GM12878 (cell line): ENCODE data around the gene STXBP4. TPM values are rescaled to one million over a fixed set of nuclear protein-coding genes. Genes with fewer than 3 reads are reported as not detected.

Experiments
- ATAC-seq: fragments of 200-7000 bp; cut with Tn5 transposase; 3 replicates; pipeline ENCODE4 v1.9.1; 2020; ENCODE audit warnings: mild to moderate bottlenecking, moderate library complexity
- BruUV-seq: library from RNA; stranded (reverse); fragments of 400-500 nt; replicated peaks from 2 replicates; lab custom pipeline; 2021; lab: Mats Ljungman, UMichigan
- CTCF ChIA-PET: fragments of 300-600 bp; sonication (Branson Sonifier 250); formaldehyde crosslinking; extraction: SDS; loops from one replicate; lab custom pipeline; 2021; ENCODE audit warnings: inconsistent platforms; lab: Yijun Ruan, JAX
- POLR2A ChIA-PET: fragments of 350-600 bp; formaldehyde crosslinking; extraction: SDS; loops from one replicate; lab custom pipeline; 2021; ENCODE audit warnings: inconsistent platforms; lab: Charles Lee
- RAD21 ChIA-PET: fragments of 300-600 bp; sonication (Branson Sonifier 250); formaldehyde crosslinking; loops from one replicate; lab custom pipeline; 2023; ENCODE audit warnings: antibody characterized with exemption; ENCODE audit not compliant: unreplicated experiment; lab: Charles Lee
- SMC1A ChIA-PET: fragments of 300-600 bp; sonication (Branson Sonifier 250); formaldehyde crosslinking; loops from one replicate; lab custom pipeline; 2023; ENCODE audit not compliant: unreplicated experiment, uncharacterized antibody; lab: Charles Lee
- DNase-seq: peaks from one replicate; pipeline ENCODE4 v3.0.0-alpha.2; 2011; ENCODE audit warnings: low read depth, low spot score
- FAIRE-seq: peaks from 3 replicates; lab custom pipeline; 2011; peaks lifted over from hg19 to GRCh38; lab: Jason Lieb, UNC
- H2AFZ ChIP-seq: 2 replicates; pipeline ENCODE4 v1.6.0; 2011; ENCODE audit warnings: low read depth, low read length, control low read depth; ENCODE audit not compliant: control insufficient read depth
- H3K27ac ChIP-seq: 2 replicates; pipeline ENCODE4 v1.5.1; 2011; ENCODE audit warnings: control low read depth; ENCODE audit not compliant: control insufficient read depth, insufficient read depth
- H3K27me3 ChIP-seq, 2 experiments: replicated peaks in 1 of 2; 2 replicates each; pipeline versions ENCODE4 v1.6.0 to v1.6.1; 2011; ENCODE audit warnings: low read length in 1 of 2; ENCODE audit not compliant: control insufficient read depth in 2 of 2, insufficient read depth in 2 of 2
- H3K36me3 ChIP-seq, 2 experiments: 2 replicates each; pipeline ENCODE4 v1.5.1; 2011; ENCODE audit warnings: low read length in 1 of 2; ENCODE audit not compliant: control insufficient read depth in 2 of 2, insufficient read depth in 2 of 2
- H3K4me1 ChIP-seq: 2 replicates; pipeline ENCODE4 v1.6.1; 2011; ENCODE audit warnings: mild to moderate bottlenecking, low read length, moderate library complexity, mixed read lengths; ENCODE audit not compliant: control insufficient read depth, insufficient read depth
- H3K4me2 ChIP-seq: 2 replicates; pipeline ENCODE4 v1.6.0; 2011; ENCODE audit warnings: control low read depth; ENCODE audit not compliant: control insufficient read depth, insufficient read depth
- H3K4me3 ChIP-seq: fragments of 200-600 bp; sonication (generic); 2 replicates; pipeline ENCODE4 v1.5.1; 2016
- H3K79me2 ChIP-seq: 2 replicates; pipeline ENCODE4 v1.6.0; 2011; ENCODE audit warnings: low read length; ENCODE audit not compliant: control insufficient read depth, insufficient read depth
- H3K9ac ChIP-seq: 2 replicates; pipeline ENCODE4 v1.8.0; 2011; ENCODE audit warnings: low read length, control low read depth, mixed read lengths; ENCODE audit not compliant: control insufficient read depth, insufficient read depth
- H3K9me3 ChIP-seq: replicated peaks from 3 replicates; pipeline ENCODE4 v1.5.1; 2011; ENCODE audit warnings: mild to moderate bottlenecking, low read length; ENCODE audit not compliant: control insufficient read depth, insufficient read depth
- H4K20me1 ChIP-seq: 2 replicates; pipeline ENCODE4 v1.6.0; 2011; ENCODE audit not compliant: control insufficient read depth, insufficient read depth
- KDM1A ChIP-seq: fragments of 200-600 bp; sonication (generic); IDR thresholded peaks from 2 replicates; pipeline ENCODE4 v1.6.1; 2016; ENCODE audit warnings: borderline replicate concordance
- KLF5 ChIP-seq: fragments of 450-650 bp; IDR thresholded peaks from 2 replicates; pipeline ENCODE4 v1.6.1; 2014; ENCODE audit warnings: mild to moderate bottlenecking; ENCODE audit not compliant: partially characterized antibody
- NRF1 ChIP-seq: conservative IDR thresholded peaks from 2 replicates; pipeline ENCODE4 v1.6.1; 2011; ENCODE audit warnings: mild to moderate bottlenecking, low read depth, low read length, improper control_type of control experiment
- SP1 ChIP-seq: IDR thresholded peaks from one replicate; pipeline ENCODE4 v1.6.1; 2011; ENCODE audit warnings: low read depth, low read length
- YBX1 ChIP-seq: fragments of 450-650 bp; IDR thresholded peaks from 2 replicates; pipeline ENCODE4 v1.6.1; 2016; ENCODE audit warnings: antibody characterized with exemption
- in situ Hi-C: fragments of 300-500 bp; cut with MboI; formaldehyde crosslinking; loops from 9 replicates; pipeline ENCODE4 v1.14.3; 2018; ENCODE audit warnings: mixed read lengths
- intact Hi-C: fragments of 100-400 bp; cut with micrococcal nuclease; formaldehyde crosslinking; loops from one replicate; pipeline ENCODE4 v1.14.2; 2022; ENCODE audit not compliant: unreplicated experiment
- polyA plus RNA-seq, 11 experiments: library from polyadenylated mRNA; depleted of rRNA in 4 of 11; unstranded in 6 of 11; stranded (reverse) in 5 of 11; fragments of >200 nt; fragmentation: Nextera tagmentation in 4 of 11; fragmentation: Illumina TruSeq in 1 of 11; extraction: Ambion mirVana in 4 of 11; extraction: Trizol in 1 of 11; gene quantifications; 1 replicate in 1 of 11; 2 replicates in 10 of 11; pipeline versions ENCODE4 v1.2.1 to v1.2.3, GENCODE V29; 2011 to 2016; ENCODE audit warnings: inconsistent platforms in 2 of 11, missing spikeins in 2 of 11, low read depth in 1 of 11
- total RNA-seq, 4 experiments: library from RNA; depleted of rRNA in 3 of 4; stranded (reverse); fragments of >200 nt in 3 of 4; fragmentation: Illumina TruSeq in 1 of 4; extraction: Trizol in 1 of 4; gene quantifications; 2 replicates each; pipeline versions ENCODE4 v1.2.1 to v1.2.3, GENCODE V29; 2013 to 2021
- TF ChIP-seq, protein P1 (sequence below): fragments of 450-650 bp; IDR thresholded peaks from 2 replicates; pipeline ENCODE4 v1.6.1; 2017; ENCODE audit warnings: mild to moderate bottlenecking, low read depth, inconsistent platforms; ENCODE audit not compliant: poor library complexity, severe bottlenecking

Gene STXBP4
- total and polyA plus RNA-seq, 10 of the 15 experiments (the other 5 are each of a cell fraction or from before 2014, with no cell fraction given): 4.3 to 11.0 (median 6.7) TPM

DNA sequence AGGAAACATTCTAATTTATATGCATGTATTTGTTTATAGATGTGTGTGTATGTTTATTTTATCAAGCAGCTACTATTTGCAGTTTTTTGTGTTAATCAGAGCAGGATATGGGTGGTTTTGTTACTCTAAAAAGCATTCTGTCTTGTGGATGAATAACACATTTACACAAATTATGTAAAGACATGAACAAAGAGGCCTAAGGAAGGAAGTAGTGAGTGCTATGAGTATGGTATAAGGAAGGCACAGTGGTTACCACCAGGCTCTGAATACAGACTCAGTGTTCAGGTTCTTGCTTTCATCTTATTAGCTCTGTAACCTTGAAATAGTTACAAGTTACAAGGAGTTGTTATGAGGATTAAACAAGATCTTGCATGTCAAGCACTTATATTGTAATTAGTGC is 33.9 kb downstream of the STXBP4 start:
- H3K27me3 ChIP-seq: no peaks in the 10 kb centered on the region
- no peak overlapping the region for H2AFZ ChIP-seq
- in situ Hi-C loops (no loop called here), intact Hi-C loops (no loop called here)
- ATAC-seq: no peak
- no peaks in the 10 kb centered on the region for H3K36me3 ChIP-seq
- no peak overlapping the region for H3K9ac ChIP-seq
- ChIA-PET RAD21 (no interaction called here), SMC1A (interaction anchor here (1.4 kb wide), 1 partner anchor 10 kb away, joined by 7 read pairs; no protein-coding TSS in a partner anchor), POLR2A (interaction anchor here (0.6 kb wide), 1 partner anchor 98 kb away, joined by 4 read pairs; no protein-coding TSS in a partner anchor), CTCF (interaction anchor here (0.8 to 6.0 kb wide), 3 partner anchors 10 to 293 kb away, joined by 3 to 63 read pairs (median 3); no protein-coding TSS in a partner anchor)
- no peaks in the 10 kb centered on the region for H3K9me3 ChIP-seq
- no TSS peak for BruUV-seq
- no peak for FAIRE-seq
- H3K27ac ChIP-seq: no peak overlapping the region
- no peak for TF ChIP-seq YBX1
- no peak for TF ChIP-seq KDM1A
- TF ChIP-seq KLF5: no peak
- TF ChIP-seq, protein P1, sequence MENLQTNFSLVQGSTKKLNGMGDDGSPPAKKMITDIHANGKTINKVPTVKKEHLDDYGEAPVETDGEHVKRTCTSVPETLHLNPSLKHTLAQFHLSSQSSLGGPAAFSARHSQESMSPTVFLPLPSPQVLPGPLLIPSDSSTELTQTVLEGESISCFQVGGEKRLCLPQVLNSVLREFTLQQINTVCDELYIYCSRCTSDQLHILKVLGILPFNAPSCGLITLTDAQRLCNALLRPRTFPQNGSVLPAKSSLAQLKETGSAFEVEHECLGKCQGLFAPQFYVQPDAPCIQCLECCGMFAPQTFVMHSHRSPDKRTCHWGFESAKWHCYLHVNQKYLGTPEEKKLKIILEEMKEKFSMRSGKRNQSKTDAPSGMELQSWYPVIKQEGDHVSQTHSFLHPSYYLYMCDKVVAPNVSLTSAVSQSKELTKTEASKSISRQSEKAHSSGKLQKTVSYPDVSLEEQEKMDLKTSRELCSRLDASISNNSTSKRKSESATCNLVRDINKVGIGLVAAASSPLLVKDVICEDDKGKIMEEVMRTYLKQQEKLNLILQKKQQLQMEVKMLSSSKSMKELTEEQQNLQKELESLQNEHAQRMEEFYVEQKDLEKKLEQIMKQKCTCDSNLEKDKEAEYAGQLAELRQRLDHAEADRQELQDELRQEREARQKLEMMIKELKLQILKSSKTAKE: no peak
- TF ChIP-seq SP1: no peak
- no peak for TF ChIP-seq NRF1
- no peaks in the 10 kb centered on the region for H3K79me2 ChIP-seq
- H3K4me1 ChIP-seq: no peaks in the 10 kb centered on the region
- H4K20me1 ChIP-seq: no peaks in the 10 kb centered on the region
- DNase-seq: no peak
- H3K4me3 ChIP-seq: no peak overlapping the region
- no peak overlapping the region for H3K4me2 ChIP-seq
